H1 (cell line): ENCODE data around the gene CAVIN1. TPM values are rescaled to one million over a fixed set of nuclear protein-coding genes. Genes with fewer than 3 reads are reported as not detected.

ENCODE experiments used
- CTCF ChIA-PET: fragments of 300-600 bp; sonication (Branson Sonifier 250); formaldehyde crosslinking; loops from one replicate; lab custom pipeline; 2021; ENCODE audit not compliant: partially characterized antibody; lab: Charles Lee
- POLR2A ChIA-PET: fragments of 300-600 bp; sonication (Branson Sonifier 250); formaldehyde crosslinking; loops from one replicate; lab custom pipeline; 2021; ENCODE audit warnings: inconsistent platforms; ENCODE audit not compliant: partially characterized antibody; lab: Charles Lee
- DNase-seq, 2 experiments: peaks; one replicate each; pipeline versions ENCODE4 v3.0.0 to v3.0.0-alpha.2; 2010 to 2022; ENCODE audit warnings: low spot score in 2 of 2, low read depth in 1 of 2, mixed read lengths in 1 of 2
- FAIRE-seq: peaks from 2 replicates; lab custom pipeline; 2011; peaks lifted over from hg19 to GRCh38; lab: Jason Lieb, UNC
- H2AFZ ChIP-seq: 2 replicates; pipeline ENCODE4 v1.8.1; 2012; ENCODE audit warnings: low read length, inconsistent platforms
- H2AK5ac ChIP-seq: 2 replicates; pipeline ENCODE4 v1.6.1; 2013; ENCODE audit warnings: low read depth, low read length
- H2BK120ac ChIP-seq: replicated peaks from 2 replicates; pipeline ENCODE3; 2013; ENCODE audit warnings: low read depth, low read length, inconsistent platforms
- H2BK12ac ChIP-seq: 2 replicates; pipeline ENCODE4 v1.6.1; 2013; ENCODE audit warnings: low read depth, low read length
- H2BK15ac ChIP-seq: 2 replicates; pipeline ENCODE4 v1.6.1; 2013; ENCODE audit warnings: low read length
- H2BK20ac ChIP-seq: 2 replicates; pipeline ENCODE4 v1.6.1; 2013; ENCODE audit warnings: low read length
- H2BK5ac ChIP-seq: 2 replicates; pipeline ENCODE4 v1.6.1; 2013; ENCODE audit warnings: low read depth, low read length
- H3K14ac ChIP-seq: 2 replicates; pipeline ENCODE4 v1.6.1; 2013; ENCODE audit warnings: inconsistent platforms; ENCODE audit not compliant: insufficient read length
- H3K18ac ChIP-seq: 2 replicates; pipeline ENCODE4 v1.6.1; 2013; ENCODE audit warnings: low read length; ENCODE audit errors: extremely low read depth
- H3K23ac ChIP-seq: 2 replicates; pipeline ENCODE4 v1.6.1; 2013; ENCODE audit warnings: inconsistent platforms; ENCODE audit not compliant: insufficient read length
- H3K23me2 ChIP-seq: 2 replicates; pipeline ENCODE4 v1.6.1; 2013; ENCODE audit warnings: low read depth, low read length
- H3K27ac ChIP-seq: 2 replicates; pipeline ENCODE4 v1.6.1; 2011; ENCODE audit warnings: low read depth, low read length, inconsistent platforms
- H3K27me3 ChIP-seq, 4 experiments: replicated peaks in 1 of 4; 1 replicate in 1 of 4; 2 replicates in 3 of 4; pipeline versions ENCODE4 v1.6.1 to v1.8.1; 2011 to 2013; ENCODE audit warnings: low read length in 3 of 4, mild to moderate bottlenecking in 3 of 4, inconsistent platforms in 2 of 4, mixed read lengths in 2 of 4, moderate library complexity in 1 of 4; ENCODE audit not compliant: control insufficient read depth in 3 of 4, insufficient read depth in 3 of 4; ENCODE audit errors: extremely low read depth in 1 of 4
- H3K36me3 ChIP-seq, 4 experiments: 2 replicates each; pipeline versions ENCODE4 v1.6.1 to v1.8.1; 2011 to 2013; ENCODE audit warnings: mild to moderate bottlenecking in 4 of 4, low read length in 3 of 4, moderate library complexity in 2 of 4, control low read depth in 1 of 4, inconsistent platforms in 1 of 4; ENCODE audit not compliant: insufficient read depth in 4 of 4, control insufficient read depth in 2 of 4
- H3K4ac ChIP-seq: replicated peaks from 2 replicates; pipeline ENCODE3; 2013; ENCODE audit warnings: low read length, low read depth, mixed read lengths, inconsistent platforms; ENCODE audit not compliant: insufficient read length
- H3K4me1 ChIP-seq, 4 experiments: replicated peaks in 1 of 4; 1 replicate in 1 of 4; 2 replicates in 3 of 4; pipeline versions ENCODE4 v1.6.1 to v1.8.1; 2011 to 2013; ENCODE audit warnings: low read length in 3 of 4, inconsistent platforms in 2 of 4, mixed read lengths in 1 of 4; ENCODE audit not compliant: insufficient read depth in 4 of 4, control insufficient read depth in 3 of 4
- H3K4me2 ChIP-seq, 2 experiments: 2 replicates each; pipeline versions ENCODE4 v1.6.1 to v1.8.1; 2011 to 2013; ENCODE audit warnings: low read depth in 2 of 2, low read length in 2 of 2, control low read depth in 1 of 2, inconsistent platforms in 1 of 2, mild to moderate bottlenecking in 1 of 2; ENCODE audit not compliant: insufficient read depth in 1 of 2
- H3K4me3 ChIP-seq, 4 experiments: fragments of 200-600, 300-600 bp in 1 of 4; sonication (generic), shearing (Covaris generic), sonication (Bioruptor Twin) in 1 of 4; 2 replicates each; pipeline versions ENCODE4 v1.5.1 to v1.8.1; 2011 to 2016; ENCODE audit warnings: low read length in 4 of 4, low read depth in 3 of 4, control low read depth in 2 of 4, inconsistent platforms in 2 of 4, mild to moderate bottlenecking in 2 of 4, mixed read lengths in 1 of 4, moderate library complexity in 1 of 4; ENCODE audit not compliant: insufficient read depth in 2 of 4; ENCODE audit errors: extremely low read depth in 1 of 4
- H3K56ac ChIP-seq: replicated peaks from 2 replicates; pipeline ENCODE3; 2013; ENCODE audit warnings: low read depth, mild to moderate bottlenecking, mixed read lengths, low read length, inconsistent platforms; ENCODE audit not compliant: insufficient read length
- H3K79me1 ChIP-seq: 2 replicates; pipeline ENCODE4 v1.6.1; 2013; ENCODE audit warnings: low read depth, low read length, control low read depth
- H3K79me2 ChIP-seq, 2 experiments: 2 replicates each; pipeline versions ENCODE4 v1.6.1 to v1.8.1; 2012 to 2013; ENCODE audit warnings: low read length in 2 of 2, mild to moderate bottlenecking in 2 of 2, inconsistent platforms in 1 of 2; ENCODE audit not compliant: insufficient read depth in 2 of 2, control insufficient read depth in 1 of 2
- H3K9ac ChIP-seq, 4 experiments: replicated peaks in 1 of 4; 1 replicate in 1 of 4; 2 replicates in 3 of 4; pipeline versions ENCODE4 v1.6.1 to v1.8.1; 2011 to 2013; ENCODE audit warnings: low read depth in 3 of 4, low read length in 3 of 4, control low read depth in 2 of 4, mild to moderate bottlenecking in 2 of 4, moderate library complexity in 2 of 4, inconsistent platforms in 1 of 4; ENCODE audit errors: extremely low read depth in 1 of 4
- H3K9me3 ChIP-seq, 2 experiments: 2 replicates each; pipeline versions ENCODE4 v1.6.1 to v1.8.1; 2012 to 2013; ENCODE audit warnings: mild to moderate bottlenecking in 2 of 2, moderate library complexity in 2 of 2, control low read depth in 1 of 2, inconsistent platforms in 1 of 2, low read depth in 1 of 2, low read length in 1 of 2, mixed read lengths in 1 of 2; ENCODE audit not compliant: insufficient read depth in 2 of 2
- H4K20me1 ChIP-seq, 2 experiments: replicated peaks in 1 of 2; 2 replicates each; pipeline versions ENCODE3 to v1.8.1; 2011 to 2013; ENCODE audit warnings: inconsistent platforms in 2 of 2, low read length in 2 of 2, mild to moderate bottlenecking in 1 of 2; ENCODE audit not compliant: insufficient read depth in 2 of 2, control insufficient read depth in 1 of 2
- H4K5ac ChIP-seq: 2 replicates; pipeline ENCODE4 v1.6.1; 2013; ENCODE audit warnings: low read length, low read depth, mixed read lengths, inconsistent platforms; ENCODE audit not compliant: insufficient read length
- H4K8ac ChIP-seq: 2 replicates; pipeline ENCODE4 v1.8.0; 2013; ENCODE audit warnings: mild to moderate bottlenecking, moderate library complexity, low read length, inconsistent platforms; ENCODE audit not compliant: insufficient read depth; ENCODE audit errors: extremely low read depth
- H4K91ac ChIP-seq: replicated peaks from 2 replicates; pipeline ENCODE3; 2013; ENCODE audit warnings: low read length, mixed read lengths, inconsistent platforms; ENCODE audit not compliant: insufficient read length
- CBX5 ChIP-seq: fragments of 300-800, 300-1000 bp; sonication (generic); IDR thresholded peaks from 2 replicates; pipeline ENCODE4 v1.7.1; 2016; ENCODE audit warnings: antibody characterized with exemption, low read length, low read depth
- GABPA ChIP-seq: IDR thresholded peaks from 2 replicates; pipeline ENCODE4 v1.6.1; 2011; ENCODE audit warnings: mild to moderate bottlenecking, low read length, moderate library complexity, borderline replicate concordance; ENCODE audit not compliant: insufficient read depth
- HDAC2 ChIP-seq, 2 experiments: fragments of 300-600 bp in 1 of 2; sonication (generic) in 1 of 2; IDR thresholded peaks; 2 replicates each; pipeline ENCODE4 v1.6.1; 2011 to 2012; ENCODE audit warnings: low read depth in 2 of 2, low read length in 2 of 2, mild to moderate bottlenecking in 2 of 2, moderate library complexity in 2 of 2, borderline replicate concordance in 1 of 2, inconsistent platforms in 1 of 2
- HDAC6 ChIP-seq: IDR thresholded peaks from one replicate; pipeline ENCODE4 v1.7.1; 2012; ENCODE audit warnings: low read depth, mild to moderate bottlenecking, inconsistent platforms, low read length, moderate library complexity
- NANOG ChIP-seq: IDR thresholded peaks from 2 replicates; pipeline ENCODE4 v1.6.1; 2011; ENCODE audit warnings: low read length, low read depth, mild to moderate bottlenecking, inconsistent platforms; ENCODE audit not compliant: insufficient read depth, poor library complexity, severe bottlenecking
- POLR2A ChIP-seq, 2 experiments: IDR thresholded peaks; 1 replicate in 1 of 2; 2 replicates in 1 of 2; pipeline ENCODE4 v1.6.1; 2011; ENCODE audit warnings: low read depth in 2 of 2, low read length in 2 of 2, mild to moderate bottlenecking in 2 of 2; ENCODE audit errors: control extremely low read depth in 1 of 2
- RFX5 ChIP-seq: IDR thresholded peaks from 2 replicates; pipeline ENCODE4 v1.6.1; 2011; ENCODE audit warnings: low read depth, low read length, improper control_type of control experiment, borderline replicate concordance
- RXRA ChIP-seq: IDR thresholded peaks from 2 replicates; pipeline ENCODE4 v1.6.1; 2011; ENCODE audit warnings: low read depth, mild to moderate bottlenecking, low read length, moderate library complexity; ENCODE audit not compliant: insufficient read depth
- TAF7 ChIP-seq: optimal IDR thresholded peaks from 2 replicates; pipeline ENCODE3; 2011; ENCODE audit warnings: low read depth, mild to moderate bottlenecking, inconsistent platforms, low read length, moderate library complexity, borderline replicate concordance
- TEAD4 ChIP-seq: IDR thresholded peaks from 2 replicates; pipeline ENCODE4 v1.6.1; 2012; ENCODE audit warnings: low read depth, low read length, inconsistent platforms, mixed read lengths
- WGBS, 2 experiments: shearing (Covaris generic) in 1 of 2; methylation state at CpG; one replicate each; pipeline versions ENCODE4 v1.1.6 to v1.1.7; 2013 to 2015; ENCODE audit warnings: low lambda C conversion rate in 2 of 2, mixed read lengths in 2 of 2, inconsistent platforms in 1 of 2, low coverage in 1 of 2, missing lambda C conversion rate in 1 of 2; ENCODE audit not compliant: insufficient replicate concordance in 2 of 2, insufficient coverage in 1 of 2, insufficient read length in 1 of 2; ENCODE audit errors: extremely low coverage in 1 of 2, missing lambda C conversion rate in 1 of 2; 5-methylcytosine and 5-hydroxymethylcytosine counted together
- polyA plus RNA-seq, 7 experiments: library from polyadenylated mRNA; depleted of rRNA in 3 of 7; stranded (reverse) in 5 of 7; unstranded in 2 of 7; fragments of >200 nt in 5 of 7; fragments of 200-250 nt in 2 of 7; gene quantifications; 1 replicate in 5 of 7; 2 replicates in 1 of 7; 4 replicates in 1 of 7; pipeline versions ENCODE4 v1.2.1 to v1.2.3, GENCODE V29; 2011 to 2013; ENCODE audit warnings: missing spikeins in 2 of 7, mixed read lengths in 2 of 7
- total RNA-seq: library from RNA; stranded (reverse); fragmentation: NEBNext Ultra II Directional; extraction: Animal tissue kit (Norgen Biotek cat#: 25700); gene quantifications from 2 replicates; pipeline ENCODE4 v1.2.1, GENCODE V29; 2021

The CAVIN1 gene
- total and polyA plus RNA-seq, 2 of the 8 experiments (the other 6 are each of a cell fraction or from before 2014, with no cell fraction given) = 16.2 to 41.6 TPM

GRCh38 chr17:42389135-42389417 is 34.0 kb downstream of the CAVIN1 start:
- Histone ChIP-seq H2BK20ac (peak overlapping the region; percentile 13; the same call in 1 of the 2 replicates), H3K23me2 (peaks cover 8% of the 10 kb centered on the region), H2BK5ac (peak overlapping the region; percentile 64; the same call in 1 of the 2 replicates), H3K4me2 (peak overlapping the region; percentile 69 to 85), H3K36me3 (no peaks in the 10 kb centered on the region), H3K14ac (no peak overlapping the region), H3K4me1 (peaks cover 3 to 14% (median 6%) of the 10 kb centered on the region in 4 experiments), H3K27ac (peak overlapping the region; percentile 71; the same call in 1 of the 2 replicates), H3K9ac (peak overlapping the region in 3 of 4 experiments; percentile 40 to 83 (median 50); a peak in 4 of 7 replicates), H2AFZ (peak overlapping the region; percentile 67), H3K79me1 (0 out of 2 replicates have a peak, but pooled peaks cover 3% of the 10 kb centered on the region), H3K4me3 (peak overlapping the region; percentile 44 to 61 (median 52); a peak in 7 of 8 replicates), H3K23ac (no peak overlapping the region), H4K5ac (peak overlapping the region; percentile 24), H2AK5ac (0 out of 2 replicates have a peak overlapping the region, but pooled peaks have one; percentile 76), H2BK12ac (peak overlapping the region; percentile 92), H4K8ac (peak overlapping the region; percentile 75; the same call in 1 of the 2 replicates), H3K4ac (peak overlapping the region; percentile 70), H3K27me3 (no peaks in the 10 kb centered on the region), H3K18ac (peak overlapping the region; percentile 63; the same call in 1 of the 2 replicates), H4K91ac (peak overlapping the region; percentile 70), H3K79me2 (peaks cover 23 to 34% of the 10 kb centered on the region in 2 experiments), H2BK120ac (no peak overlapping the region), H2BK15ac (no peak overlapping the region; the same call in 1 of the 2 replicates), H4K20me1 (peaks cover 2 to 7% of the 10 kb centered on the region in 2 experiments), H3K9me3 (no peaks in the 10 kb centered on the region), H3K56ac (peak overlapping the region; percentile 55)
- DNase-seq (no peak), FAIRE-seq (no peak)
- TF ChIP-seq HDAC2 (IDR thresholded peaks at IDR 0.05; ENCODE audit: borderline replicate concordance in 1 of 2, low read depth in 2 of 2, low read length in 2 of 2) = no peak
- no peak for TF ChIP-seq GABPA
- TF ChIP-seq CBX5 = no peak
- TF ChIP-seq RFX5 = no peak
- TF ChIP-seq TAF7 = no peak
- TF ChIP-seq TEAD4 = no peak
- no peak for TF ChIP-seq RXRA
- no peak for TF ChIP-seq HDAC6
- TF ChIP-seq NANOG = no peak
- TF ChIP-seq POLR2A (IDR thresholded peaks at IDR 0.05; ENCODE audit: control extremely low read depth in 1 of 2, low read depth in 2 of 2, low read length in 2 of 2) = no peak
- ChIA-PET CTCF (interaction anchor here (0.9 to 3.1 kb wide), 9 partner anchors 10 to 167 kb away, joined by 3 to 18 read pairs (median 5); no protein-coding TSS in a partner anchor), POLR2A (interaction anchor here (0.6 to 2.9 kb wide), 14 partner anchors 10 to 372 kb away, joined by 3 to 33 read pairs (median 4); partner anchors contain the start of genes CAVIN1, COASY and DNAJC7)
- WGBS, 2 experiments = 52% methylated on average over 11 of the region's 11 CpGs; no CpG with 5 or more reads in 1 of the 2 experiments
